ENCODE data around the gene PDIA4.

GRCh38 chr7:149077594-149077993 lies 49.3 kb upstream of the PDIA4 start:
- TF ChIP-seq EZH2 (IDR thresholded peaks at IDR 0.05; ENCODE audit: low read depth, low read length, severe bottlenecking) (no peak), CTCF (IDR thresholded peaks at IDR 0.05; ENCODE audit: control extremely low read depth in 1 of 3, insufficient read depth in 1 of 3, low read depth in 1 of 3, low read length in 3 of 3) (no peak), EP300 (IDR thresholded peaks at IDR 0.05; ENCODE audit: borderline replicate concordance in 1 of 2, low read depth in 2 of 2, low read length in 2 of 2) (no peak), YY1 (IDR thresholded peaks at IDR 0.05; ENCODE audit: low read depth, low read length) (no peak), TAF1 (IDR thresholded peaks at IDR 0.05; ENCODE audit: low read depth, low read length) (no peak), CREB1 (IDR thresholded peaks at IDR 0.05) (no peak), BCL11A (IDR thresholded peaks at IDR 0.05; ENCODE audit: low read depth in 2 of 2, low read length in 2 of 2) (no peak), POLR2A (IDR thresholded peaks at IDR 0.05; ENCODE audit: control extremely low read depth in 1 of 2, low read depth in 2 of 2, low read length in 2 of 2) (no peak), NANOG (IDR thresholded peaks at IDR 0.05; ENCODE audit: insufficient read depth, low read depth, low read length, poor library complexity, severe bottlenecking) (no peak)
